Testis (tissue), 2 donors: ENCODE measurements around the gene PDE6B.

Experiments used
- POLR2A ChIP-seq: fragments of 450-650 bp; IDR thresholded peaks from one replicate; pipeline ENCODE4 v1.6.1; 2017; ENCODE audit warnings: antibody characterized with exemption, mild to moderate bottlenecking, moderate library complexity
- TF ChIP-seq, protein P1 (sequence below), 3 experiments: fragments of 450-650 bp in 2 of 3; fragments of 200-600 bp in 1 of 3; sonication (generic) in 1 of 3; IDR thresholded peaks; one replicate each; pipeline ENCODE4 v1.5.1; 2016 to 2019; ENCODE audit warnings: antibody characterized with exemption in 3 of 3, mild to moderate bottlenecking in 2 of 3, moderate library complexity in 1 of 3

DNA sequence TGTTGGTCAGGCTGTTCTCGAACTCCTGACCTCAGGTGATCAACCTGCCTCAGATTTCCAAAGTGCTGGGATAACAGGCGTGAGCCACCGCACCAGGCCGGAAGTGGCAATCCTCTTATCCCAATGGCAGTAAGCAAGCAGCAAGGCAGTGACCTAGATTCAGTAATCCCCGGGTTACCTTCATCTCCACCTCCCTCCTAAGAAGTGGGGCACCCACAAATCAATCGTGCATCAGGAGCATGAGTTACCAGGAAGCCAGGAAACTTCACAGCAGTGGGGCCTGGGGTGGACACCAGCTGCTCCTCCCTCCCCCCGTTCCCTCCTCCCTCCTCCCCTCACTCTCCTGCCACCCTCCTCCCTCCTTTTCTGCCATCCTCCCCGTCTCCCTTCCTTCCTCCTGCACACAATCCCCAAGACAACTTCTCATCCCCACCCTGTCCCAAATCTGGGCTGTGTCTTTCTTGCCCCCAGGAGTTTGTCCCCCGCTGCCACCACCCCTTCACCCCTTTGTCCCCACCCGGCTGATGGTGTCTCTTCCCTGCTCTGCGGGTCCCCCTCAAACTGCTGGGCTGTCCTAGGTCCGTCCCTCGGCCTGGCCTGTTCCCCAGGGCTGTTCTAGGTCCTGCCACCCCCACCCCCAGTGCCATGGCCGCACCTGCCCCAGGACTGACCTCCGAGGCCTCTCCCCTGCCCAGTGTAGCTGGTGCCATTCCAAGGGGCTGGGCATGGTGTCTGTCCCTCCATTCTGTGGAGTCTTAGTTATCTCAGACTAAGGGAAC lies 2.2 kb downstream of the PDE6B start:
- TF ChIP-seq, protein P1, sequence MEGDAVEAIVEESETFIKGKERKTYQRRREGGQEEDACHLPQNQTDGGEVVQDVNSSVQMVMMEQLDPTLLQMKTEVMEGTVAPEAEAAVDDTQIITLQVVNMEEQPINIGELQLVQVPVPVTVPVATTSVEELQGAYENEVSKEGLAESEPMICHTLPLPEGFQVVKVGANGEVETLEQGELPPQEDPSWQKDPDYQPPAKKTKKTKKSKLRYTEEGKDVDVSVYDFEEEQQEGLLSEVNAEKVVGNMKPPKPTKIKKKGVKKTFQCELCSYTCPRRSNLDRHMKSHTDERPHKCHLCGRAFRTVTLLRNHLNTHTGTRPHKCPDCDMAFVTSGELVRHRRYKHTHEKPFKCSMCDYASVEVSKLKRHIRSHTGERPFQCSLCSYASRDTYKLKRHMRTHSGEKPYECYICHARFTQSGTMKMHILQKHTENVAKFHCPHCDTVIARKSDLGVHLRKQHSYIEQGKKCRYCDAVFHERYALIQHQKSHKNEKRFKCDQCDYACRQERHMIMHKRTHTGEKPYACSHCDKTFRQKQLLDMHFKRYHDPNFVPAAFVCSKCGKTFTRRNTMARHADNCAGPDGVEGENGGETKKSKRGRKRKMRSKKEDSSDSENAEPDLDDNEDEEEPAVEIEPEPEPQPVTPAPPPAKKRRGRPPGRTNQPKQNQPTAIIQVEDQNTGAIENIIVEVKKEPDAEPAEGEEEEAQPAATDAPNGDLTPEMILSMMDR (IDR thresholded peaks at IDR 0.05): no peak
- no peak for TF ChIP-seq POLR2A
